A549 (cell line): ENCODE results near the gene NEK1. TPM values are rescaled to one million over a fixed set of nuclear protein-coding genes. Genes with fewer than 3 reads are reported as not detected.
"Not testable (repeated sequence)": the region's sequence is repeated elsewhere in the genome, so short reads cannot be mapped to it uniquely, and the experiment has no call there.

Experiments
- ATAC-seq, 2 experiments: fragments of 200-7000 bp in 1 of 2; fragments of >200 bp in 1 of 2; cut with Nextera tagmentation in 1 of 2; cut with Tn5 transposase in 1 of 2; 3 replicates each; pipeline versions ENCODE4 v1.8.0 to v1.9.1; 2018 to 2020; ENCODE audit warnings: mild to moderate bottlenecking in 1 of 2, moderate library complexity in 1 of 2
- CTCF ChIA-PET: fragments of 300-600 bp; sonication (Branson Sonifier 250); formaldehyde crosslinking; extraction: SDS; loops from one replicate; lab custom pipeline; 2021; ENCODE audit warnings: antibody characterized with exemption, inconsistent platforms; lab: Yijun Ruan, JAX
- POLR2A ChIA-PET: fragments of 350-600 bp; formaldehyde crosslinking; extraction: SDS; loops from one replicate; lab custom pipeline; 2021; ENCODE audit warnings: antibody characterized with exemption, inconsistent platforms; lab: Yijun Ruan, JAX
- DNase-seq, 2 experiments: peaks; one replicate each; pipeline versions ENCODE4 v3.0.0 to v3.0.0-alpha.2; 2011 to 2016; ENCODE audit warnings: low read depth in 1 of 2, low spot score in 1 of 2
- FAIRE-seq: peaks from 2 replicates; lab custom pipeline; 2011; peaks lifted over from hg19 to GRCh38; lab: Jason Lieb, UNC
- H3K27ac ChIP-seq, 2 experiments: fragments of >200 bp; sonication (Bioruptor Twin); formaldehyde crosslinking; 3 replicates each; pipeline ENCODE4 v1.5.1; 2016 to 2017
- H3K4me1 ChIP-seq: fragments of >200 bp; sonication (Bioruptor Twin); formaldehyde crosslinking; 3 replicates; pipeline ENCODE4 v1.6.1; 2016
- H3K4me2 ChIP-seq: fragments of >200 bp; sonication (Bioruptor Twin); formaldehyde crosslinking; 3 replicates; pipeline ENCODE4 v1.6.1; 2016
- H3K4me3 ChIP-seq: fragments of >200 bp; sonication (Bioruptor Twin); formaldehyde crosslinking; 3 replicates; pipeline ENCODE4 v1.5.1; 2016
- H3K9me3 ChIP-seq: fragments of >200 bp; sonication (Bioruptor Twin); formaldehyde crosslinking; 3 replicates; pipeline ENCODE4 v1.6.1; 2016
- ATOH8 ChIP-seq: fragments of 250-450 bp; sonication (Bioruptor Pico); IDR thresholded peaks from 2 replicates; pipeline ENCODE4 v1.5.0; 2020; ENCODE audit warnings: low read depth, mild to moderate bottlenecking, moderate library complexity
- BHLHE40 ChIP-seq: IDR thresholded peaks from 2 replicates; pipeline ENCODE4 v1.6.1; 2012; ENCODE audit warnings: low read depth, low read length, inconsistent platforms
- CBX8 ChIP-seq: fragments of 200-600 bp; sonication (generic); IDR thresholded peaks from 2 replicates; pipeline ENCODE4 v1.6.1; 2016
- CEBPB ChIP-seq, 2 experiments: fragments of >200 bp in 1 of 2; sonication (Bioruptor Twin) in 1 of 2; formaldehyde crosslinking in 1 of 2; IDR thresholded peaks; 2 replicates each; pipeline ENCODE4 v1.6.1; 2012 to 2016
- CHD2 ChIP-seq: fragments of 150-350 bp; IDR thresholded peaks from 2 replicates; pipeline ENCODE4 v1.6.1; 2014; ENCODE audit warnings: low read length; ENCODE audit not compliant: partially characterized antibody
- CTCF ChIP-seq: fragments of >200 bp; sonication (Bioruptor Twin); formaldehyde crosslinking; IDR thresholded peaks from 3 replicates; pipeline ENCODE4 v1.5.1; 2016
- EHF ChIP-seq: fragments of 250-450 bp; sonication (Bioruptor Pico); IDR thresholded peaks from 2 replicates; pipeline ENCODE4 v1.5.0; 2020; ENCODE audit warnings: mild to moderate bottlenecking
- EP300 ChIP-seq, 2 experiments: fragments of >200 bp; sonication (Bioruptor Twin); formaldehyde crosslinking; IDR thresholded peaks; 2 replicates in 1 of 2; 3 replicates in 1 of 2; pipeline ENCODE4 v1.6.1; 2016 to 2017
- FOSB ChIP-seq: fragments of 250-450 bp; sonication (Bioruptor Pico); IDR thresholded peaks from 2 replicates; pipeline ENCODE4 v1.5.0; 2020; ENCODE audit warnings: mild to moderate bottlenecking, moderate library complexity
- FOXS1 ChIP-seq: fragments of 250-450 bp; sonication (Bioruptor Pico); IDR thresholded peaks from 2 replicates; pipeline ENCODE4 v1.5.0; 2020; ENCODE audit warnings: mild to moderate bottlenecking, moderate library complexity
- HOXA7 ChIP-seq: fragments of 250-450 bp; sonication (Bioruptor Pico); IDR thresholded peaks from 2 replicates; pipeline ENCODE4 v1.5.0; 2020; ENCODE audit warnings: mild to moderate bottlenecking, moderate library complexity
- HOXB13 ChIP-seq: fragments of 250-450 bp; sonication (Bioruptor Pico); IDR thresholded peaks from 2 replicates; pipeline ENCODE4 v1.5.0; 2020; ENCODE audit warnings: low read depth, mild to moderate bottlenecking, moderate library complexity
- MAFK ChIP-seq: fragments of 450-650 bp; IDR thresholded peaks from 2 replicates; pipeline ENCODE4 v1.6.1; 2014; ENCODE audit not compliant: partially characterized antibody
- NPAS2 ChIP-seq: fragments of 250-450 bp; sonication (Bioruptor Pico); IDR thresholded peaks from 2 replicates; pipeline ENCODE4 v1.8.0; 2022; ENCODE audit warnings: mild to moderate bottlenecking, moderate library complexity, borderline replicate concordance
- PHF8 ChIP-seq: fragments of 200-600 bp; sonication (generic); IDR thresholded peaks from 2 replicates; pipeline ENCODE4 v1.6.1; 2016; ENCODE audit warnings: low read depth, mild to moderate bottlenecking, antibody characterized with exemption, moderate library complexity, borderline replicate concordance
- POLR2A ChIP-seq: IDR thresholded peaks from 2 replicates; pipeline ENCODE4 v1.6.1; 2012; ENCODE audit warnings: mild to moderate bottlenecking, low read length
- POLR2AphosphoS2 ChIP-seq: conservative IDR thresholded peaks from 2 replicates; pipeline ENCODE4 v1.6.1; 2012; ENCODE audit warnings: low read length, improper control_type of control experiment, inconsistent platforms
- TFCP2L1 ChIP-seq: fragments of 250-450 bp; sonication (Bioruptor Pico); IDR thresholded peaks from 2 replicates; pipeline ENCODE4 v1.5.0; 2021; ENCODE audit warnings: mild to moderate bottlenecking
- ZC3H11A ChIP-seq: fragments of 450-650 bp; IDR thresholded peaks from 2 replicates; pipeline ENCODE4 v1.6.1; 2014; ENCODE audit warnings: antibody characterized with exemption, mild to moderate bottlenecking
- WGBS: methylation state at CpG from one replicate; pipeline ENCODE4 v1.1.6; 2017; ENCODE audit errors: missing lambda C conversion rate; 5-methylcytosine and 5-hydroxymethylcytosine counted together
- polyA plus RNA-seq, 4 experiments: library from polyadenylated mRNA; depleted of rRNA in 3 of 4; stranded (reverse); fragments of >200 nt; fragmentation: RNase III in 1 of 4; extraction: RNeasy Plus Mini Kit Qiagen cat#74134 plus additional on column Dnase treatment in 1 of 4; gene quantifications; 2 replicates in 3 of 4; 3 replicates in 1 of 4; pipeline ENCODE4 v1.2.3, GENCODE V29; 2011 to 2017
- TF ChIP-seq, protein P1 (sequence below): IDR thresholded peaks from 2 replicates; pipeline ENCODE4 v1.6.1; 2012
- TF ChIP-seq, protein P2 (sequence below): fragments of >200 bp; sonication (Bioruptor Twin); formaldehyde crosslinking; IDR thresholded peaks from 2 replicates; pipeline ENCODE4 v1.6.1; 2016

The NEK1 gene
- polyA plus RNA-seq, 2 of the 4 experiments (the other 2 are of a cell fraction) = 3.2 to 5.8 TPM

- H3K4me3 ChIP-seq = no peak overlapping the region
- H3K4me2 ChIP-seq = no peak overlapping the region
- CTCF ChIA-PET = no interaction called here
- ATAC-seq = no peak
- POLR2A ChIA-PET = no interaction called here
- H3K9me3 ChIP-seq = no peaks in the 10 kb centered on the region
- DNase-seq = no peak
- peak; percentile 74 for TF ChIP-seq MAFK
- TF ChIP-seq HOXB13 (CRISPR knock-in tag) = no peak
- no peak overlapping the region for H3K27ac ChIP-seq
- FAIRE-seq = no peak
- no peaks in the 10 kb centered on the region for H3K4me1 ChIP-seq
Observed at GRCh38 chr4:169523796-169524195, 88.6 kb downstream of the NEK1 start.

DNA sequence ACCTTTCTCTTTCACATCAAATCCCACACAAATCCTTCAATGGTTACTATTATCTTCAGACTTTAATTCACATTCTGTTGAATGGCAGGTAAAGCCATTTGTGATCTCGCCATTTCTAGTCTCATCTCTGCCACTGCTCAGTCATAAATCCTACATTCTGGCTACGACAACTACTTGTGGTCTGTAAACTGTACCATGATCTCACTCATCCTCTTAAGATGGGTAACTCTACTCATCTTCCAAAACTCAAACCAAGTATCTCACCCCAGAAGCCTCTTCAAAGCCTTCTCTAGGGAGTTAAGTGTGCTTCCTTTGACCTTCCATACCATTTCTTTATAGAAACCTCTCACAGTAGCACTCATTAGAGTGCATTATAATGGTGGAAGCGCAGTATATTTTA is 101.8 kb downstream of the NEK1 start:
- Histone ChIP-seq H3K4me2 (no peak overlapping the region), H3K9me3 (no peaks in the 10 kb centered on the region), H3K27ac (no peak overlapping the region), H3K4me1 (no peaks in the 10 kb centered on the region), H3K4me3 (no peak overlapping the region)
- TF ChIP-seq ZC3H11A = no peak
- no peak for TF ChIP-seq FOSB (CRISPR knock-in tag)
- TF ChIP-seq BHLHE40 = no peak
- no peak for TF ChIP-seq HOXA7
- TF ChIP-seq MAFK = no peak
- TF ChIP-seq, protein P1, sequence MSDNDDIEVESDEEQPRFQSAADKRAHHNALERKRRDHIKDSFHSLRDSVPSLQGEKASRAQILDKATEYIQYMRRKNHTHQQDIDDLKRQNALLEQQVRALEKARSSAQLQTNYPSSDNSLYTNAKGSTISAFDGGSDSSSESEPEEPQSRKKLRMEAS = no peak
- no peak for TF ChIP-seq ATOH8
- no peak for TF ChIP-seq TFCP2L1 (CRISPR knock-in tag)
- TF ChIP-seq CBX8 = no peak
- ChIA-PET CTCF (no interaction called here), POLR2A (no interaction called here)
- no peak for DNase-seq
- no peak for ATAC-seq
- no peak for FAIRE-seq
- WGBS = 94% methylated on average over 3 of the region's 3 CpGs

DNA sequence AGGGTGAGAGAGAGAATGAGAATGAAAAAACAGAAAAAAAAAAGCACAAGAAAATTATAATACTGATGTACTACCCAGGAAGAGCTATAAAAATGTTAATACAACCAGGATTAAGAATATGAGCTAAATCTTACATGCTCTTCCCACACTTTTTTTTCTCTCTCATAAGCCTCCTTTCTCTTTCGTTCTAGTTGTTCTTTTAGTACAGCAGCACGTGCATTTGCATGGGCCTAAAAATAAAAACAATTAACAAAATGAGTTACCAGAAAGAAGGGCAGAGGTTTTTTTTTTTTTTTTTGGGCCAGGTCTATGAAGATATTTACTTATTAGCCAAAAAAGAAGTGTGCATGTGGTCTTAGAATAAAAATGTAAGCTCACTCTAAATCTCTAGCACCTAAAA is 105.5 kb downstream of the NEK1 start:
- POLR2A ChIA-PET = no interaction called here
- H3K4me1 ChIP-seq = no peaks in the 10 kb centered on the region
- 88% methylated on average over 2 of the region's 2 CpGs for WGBS
- ATAC-seq (no peak), FAIRE-seq (no peak), DNase-seq (no peak)
- CTCF ChIA-PET = interaction anchor here (0.6 kb wide), 1 partner anchor 1308 kb away, joined by 3 read pairs; no protein-coding TSS in a partner anchor
- H3K9me3 ChIP-seq = 0 out of 3 replicates have a peak, but pooled peaks cover 4% of the 10 kb centered on the region
- no peak for TF ChIP-seq CEBPB (IDR thresholded peaks at IDR 0.05)
- TF ChIP-seq, protein P2, sequence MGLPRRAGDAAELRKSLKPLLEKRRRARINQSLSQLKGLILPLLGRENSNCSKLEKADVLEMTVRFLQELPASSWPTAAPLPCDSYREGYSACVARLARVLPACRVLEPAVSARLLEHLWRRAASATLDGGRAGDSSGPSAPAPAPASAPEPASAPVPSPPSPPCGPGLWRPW = no peak
- TF ChIP-seq NPAS2 (CRISPR knock-in tag) = no peak
- no peak overlapping the region for H3K27ac ChIP-seq
- H3K4me2 ChIP-seq = no peak overlapping the region
- H3K4me3 ChIP-seq = no peak overlapping the region

- POLR2A ChIA-PET, H3K27ac ChIP-seq, H3K4me1 ChIP-seq, DNase-seq, H3K4me3 ChIP-seq, CTCF ChIA-PET, FAIRE-seq, H3K4me2 ChIP-seq, ATAC-seq, H3K9me3 ChIP-seq: not testable (repeated sequence)
- whole genome bisulfite sequencing = 95% methylated on average over 9 of the region's 11 CpGs
Observed at GRCh38 chr4:169499907-169500306, 112.5 kb downstream of the NEK1 start.

DNA sequence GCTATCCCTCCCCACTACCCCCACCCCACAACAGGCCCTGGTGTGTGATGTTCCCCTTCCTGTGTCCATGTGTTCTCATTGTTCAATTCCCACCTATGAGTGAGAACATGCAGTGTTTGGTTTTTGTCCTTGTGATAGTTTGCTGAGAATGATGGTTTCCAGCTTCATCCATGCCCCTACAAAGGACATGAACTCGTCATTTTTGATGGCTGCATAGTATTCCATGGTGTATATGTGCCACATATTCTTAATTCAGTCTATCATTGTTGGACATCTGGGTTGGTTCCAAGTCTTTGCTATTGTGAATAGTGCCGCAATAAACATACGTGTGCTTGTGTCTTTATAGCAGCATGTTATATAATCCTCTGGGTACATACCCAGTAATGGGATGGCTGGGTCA is 118.1 kb downstream of the NEK1 start:
- H3K9me3 ChIP-seq, H3K4me1 ChIP-seq, FAIRE-seq, H3K27ac ChIP-seq, POLR2A ChIA-PET, CTCF ChIA-PET, H3K4me2 ChIP-seq, H3K4me3 ChIP-seq, ATAC-seq, DNase-seq: not testable (repeated sequence)
- 68% methylated on average over 3 of the region's 3 CpGs for WGBS

DNA sequence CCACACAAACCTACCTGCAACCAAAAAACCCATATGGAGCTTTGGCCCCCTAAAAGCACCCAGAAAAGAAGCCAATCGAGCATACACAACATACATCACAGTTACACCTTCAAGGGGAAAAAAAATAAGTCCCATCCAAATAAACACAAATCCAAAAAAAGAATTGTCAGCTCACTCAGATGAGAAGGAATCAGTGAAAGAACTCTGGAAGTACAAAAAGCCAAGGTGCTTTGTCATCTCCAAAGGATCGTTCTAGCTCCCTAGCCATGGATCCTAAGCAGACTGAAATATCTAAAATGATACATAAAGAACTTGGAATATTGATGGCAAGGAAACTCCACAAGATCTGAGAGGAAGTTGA is 119.2 kb downstream of the NEK1 start:
- ChIA-PET POLR2A (no interaction called here), CTCF (interaction anchor here (0.7 to 1.3 kb wide), 5 partner anchors 11 to 572 kb away, joined by 3 to 6 read pairs (median 5); no protein-coding TSS in a partner anchor)
- H3K27ac ChIP-seq = no peak overlapping the region
- H3K9me3 ChIP-seq = no peaks in the 10 kb centered on the region
- no peak overlapping the region for H3K4me3 ChIP-seq
- ATAC-seq = no peak
- 3% methylated on average over 2 of the region's 2 CpGs for WGBS
- H3K4me1 ChIP-seq = no peaks in the 10 kb centered on the region
- FAIRE-seq = no peak
- DNase-seq = no peak
- H3K4me2 ChIP-seq = no peak overlapping the region
- no peak for TF ChIP-seq FOXS1
- no peak for TF ChIP-seq POLR2AphosphoS2
- no peak for TF ChIP-seq EP300 (IDR thresholded peaks at IDR 0.05)
- TF ChIP-seq CHD2 = no peak
- no peak for TF ChIP-seq CBX8
- TF ChIP-seq, protein P2 = no peak
- no peak for TF ChIP-seq PHF8
- no peak for TF ChIP-seq EHF (CRISPR knock-in tag)
- no peak for TF ChIP-seq CTCF
- no peak for TF ChIP-seq MAFK
- no peak for TF ChIP-seq ZC3H11A
- TF ChIP-seq POLR2A = no peak
- TF ChIP-seq CEBPB (IDR thresholded peaks at IDR 0.05) = no peak
